ENCODE results near the gene GAPDHS.

GRCh38 chr19:35546532-35546931, 13.3 kb downstream of the GAPDHS start:
- TF ChIP-seq CTCF (conservative IDR thresholded peaks at IDR 0.05; ENCODE audit: low read depth, low read length), result no peak
- TF ChIP-seq RAD21 (IDR thresholded peaks at IDR 0.05; ENCODE audit: low read length), result no peak
- no peak for TF ChIP-seq POLR2A (IDR thresholded peaks at IDR 0.05; ENCODE audit: low read depth, low read length)
- no peak for TF ChIP-seq SMC3 (IDR thresholded peaks at IDR 0.05; ENCODE audit: low read depth, low read length)
- no peak for TF ChIP-seq RCOR1 (IDR thresholded peaks at IDR 0.05; ENCODE audit: insufficient replicate concordance, low read length)
- no peak for TF ChIP-seq BHLHE40 (IDR thresholded peaks at IDR 0.05; ENCODE audit: low read depth, low read length)
- no peak for TF ChIP-seq RFX5 (IDR thresholded peaks at IDR 0.05; ENCODE audit: low read depth, low read length)
- no peak for TF ChIP-seq MAFK (IDR thresholded peaks at IDR 0.05; ENCODE audit: low read depth, low read length)
- TF ChIP-seq NFE2L2 (IDR thresholded peaks at IDR 0.05; ENCODE audit: low read depth, low read length), result no peak
